ENCODE data around the gene ASXL1.
"Not testable (repeated sequence)": the region's sequence is repeated elsewhere in the genome, so short reads cannot be mapped to it uniquely, and the experiment has no call there.

Gene ASXL1

GRCh38 chr20:32357869-32358631 lies at the start of gene ASXL1:
Gene ASXL1 (plus strand): TSS chr20:32358331. CDS start chr20:32358776, 445 bp downstream.
- H3K36me3 Mint-ChIP-seq (ENCODE audit: low read depth), result peaks cover 23% of the 10 kb centered on the region
- H3K27me3 Mint-ChIP-seq, result no peaks in the 10 kb centered on the region
- peak within 1 kb of the TSS; percentile 99 for H3K27ac Mint-ChIP-seq
- H3K4me3 Mint-ChIP-seq, result peak within 1 kb of the TSS; percentile 99
- no peaks in the 10 kb centered on the region for H3K9me3 Mint-ChIP-seq
- H3K4me1 Mint-ChIP-seq (ENCODE audit: low read depth), result peaks cover 77% of the 10 kb centered on the region

- Mint-ChIP-seq H3K27ac (no peak overlapping the region), H3K4me1 (ENCODE audit: low read depth) (peaks cover 25% of the 10 kb centered on the region), H3K27me3 (no peaks in the 10 kb centered on the region), H3K9me3 (no peaks in the 10 kb centered on the region), H3K36me3 (ENCODE audit: low read depth) (peaks cover 76% of the 10 kb centered on the region), H3K4me3 (no peak overlapping the region)
Measured at GRCh38 chr20:32312718-32313424, 45.3 kb upstream of the ASXL1 start.

DNA sequence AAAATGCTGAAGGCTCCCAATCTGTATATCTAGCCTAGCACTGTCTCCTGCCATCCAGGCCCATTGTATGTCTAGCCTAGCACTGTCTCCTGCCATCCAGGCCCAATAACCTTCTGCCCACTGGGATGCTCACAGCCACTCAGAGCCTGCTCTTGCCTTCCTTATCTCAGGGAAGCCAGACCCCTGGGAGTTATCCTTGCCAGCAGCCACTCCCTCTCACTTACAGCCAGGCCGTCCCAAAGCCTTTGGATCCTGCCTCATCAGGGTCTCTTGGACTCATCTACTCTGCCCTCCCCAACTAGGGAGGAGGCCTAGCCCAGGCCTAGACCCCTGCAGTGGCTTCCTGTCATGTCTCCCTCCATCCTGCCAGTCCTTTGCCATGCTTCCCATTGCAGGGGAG lies 43.4 kb upstream of the ASXL1 start:
- Mint-ChIP-seq H3K36me3 (ENCODE audit: low read depth) (peaks cover 81% of the 10 kb centered on the region), H3K27ac (peak overlapping the region; percentile 70), H3K4me1 (ENCODE audit: low read depth) (peaks cover 30% of the 10 kb centered on the region), H3K27me3 (no peaks in the 10 kb centered on the region), H3K4me3 (no peak overlapping the region), H3K9me3 (no peaks in the 10 kb centered on the region)

GRCh38 chr20:32315399-32315798 lies 42.7 kb upstream of the ASXL1 start:
- Mint-ChIP-seq H3K4me3 (no peak overlapping the region), H3K4me1 (ENCODE audit: low read depth) (peaks cover 25% of the 10 kb centered on the region), H3K27me3 (no peaks in the 10 kb centered on the region), H3K27ac (peak overlapping the region; percentile 70), H3K9me3 (no peaks in the 10 kb centered on the region), H3K36me3 (ENCODE audit: low read depth) (peaks cover 80% of the 10 kb centered on the region)

- peaks cover 80% of the 10 kb centered on the region for H3K36me3 Mint-ChIP-seq (ENCODE audit: low read depth)
- H3K27ac Mint-ChIP-seq, result peak overlapping the region; percentile 71
Measured at GRCh38 chr20:32315891-32316290, 42.2 kb upstream of the ASXL1 start.

GRCh38 chr20:32316667-32317066 lies 41.5 kb upstream of the ASXL1 start:
- H3K4me3 Mint-ChIP-seq, result no peak overlapping the region
- peak overlapping the region; percentile 71 for H3K27ac Mint-ChIP-seq
- H3K4me1 Mint-ChIP-seq (ENCODE audit: low read depth), result peaks cover 30% of the 10 kb centered on the region
- no peaks in the 10 kb centered on the region for H3K9me3 Mint-ChIP-seq
- no peaks in the 10 kb centered on the region for H3K27me3 Mint-ChIP-seq
- peaks cover 84% of the 10 kb centered on the region for H3K36me3 Mint-ChIP-seq (ENCODE audit: low read depth)

More at GRCh38 chr20:32315891-32316290, 42.2 kb upstream of the ASXL1 start:
- H3K9me3 Mint-ChIP-seq, result no peaks in the 10 kb centered on the region
- no peaks in the 10 kb centered on the region for H3K27me3 Mint-ChIP-seq
- H3K4me3 Mint-ChIP-seq, result no peak overlapping the region
- H3K4me1 Mint-ChIP-seq (ENCODE audit: low read depth), result peaks cover 24% of the 10 kb centered on the region

DNA sequence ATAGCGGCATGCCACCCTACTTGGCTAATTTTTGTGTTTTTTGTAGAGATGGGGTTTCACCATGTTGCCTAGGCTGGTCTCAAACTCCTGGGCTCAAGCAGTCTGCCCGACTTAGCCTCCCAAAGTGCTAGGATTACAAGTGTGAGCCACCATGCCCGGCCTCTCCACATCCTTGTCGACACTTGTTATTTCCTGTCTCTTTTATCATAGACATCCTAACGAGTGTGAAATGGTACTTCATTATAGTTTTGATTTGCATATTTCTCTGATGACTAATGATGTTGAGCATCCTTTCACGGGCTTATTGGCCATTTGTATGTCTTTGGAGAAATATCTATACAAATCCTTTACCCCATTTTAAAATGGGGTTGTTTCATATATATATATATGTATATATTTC lies 39.0 kb upstream of the ASXL1 start:
- Mint-ChIP-seq H3K4me3 (no peak overlapping the region), H3K27me3 (no peaks in the 10 kb centered on the region), H3K9me3 (no peaks in the 10 kb centered on the region), H3K4me1 (ENCODE audit: low read depth) (peaks cover 22% of the 10 kb centered on the region), H3K27ac (peak overlapping the region; percentile 8), H3K36me3 (ENCODE audit: low read depth) (peaks cover 66% of the 10 kb centered on the region)

GRCh38 chr20:32320305-32320704 lies 37.8 kb upstream of the ASXL1 start:
- peaks cover 59% of the 10 kb centered on the region for H3K36me3 Mint-ChIP-seq (ENCODE audit: low read depth)
- no peak overlapping the region for H3K4me3 Mint-ChIP-seq
- H3K4me1 Mint-ChIP-seq (ENCODE audit: low read depth), result peaks cover 22% of the 10 kb centered on the region
- H3K27me3 Mint-ChIP-seq, result no peaks in the 10 kb centered on the region
- no peaks in the 10 kb centered on the region for H3K9me3 Mint-ChIP-seq
- H3K27ac Mint-ChIP-seq, result no peak overlapping the region

DNA sequence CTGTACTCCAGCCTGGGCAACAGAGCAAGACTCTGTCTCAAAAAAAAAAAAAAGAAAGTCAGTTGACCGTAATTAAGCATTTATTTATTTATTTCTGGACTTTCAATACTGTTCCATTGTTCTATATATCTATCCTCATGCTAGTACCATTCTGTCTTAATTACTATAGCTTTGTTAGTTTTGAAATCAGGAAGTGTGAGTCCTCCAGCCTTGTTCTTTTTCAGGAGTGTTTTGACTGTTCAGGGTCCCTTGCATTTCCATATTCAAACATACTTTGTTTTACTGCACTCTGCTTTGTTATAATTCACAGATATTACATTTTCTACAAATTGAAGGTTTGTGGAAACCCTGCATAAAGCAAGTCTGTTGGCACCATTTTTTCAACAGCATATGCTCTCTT lies 36.7 kb upstream of the ASXL1 start:
- H3K27ac Mint-ChIP-seq, result no peak overlapping the region
- no peak overlapping the region for H3K4me3 Mint-ChIP-seq
- no peaks in the 10 kb centered on the region for H3K27me3 Mint-ChIP-seq
- H3K4me1 Mint-ChIP-seq (ENCODE audit: low read depth), result peaks cover 20% of the 10 kb centered on the region
- no peaks in the 10 kb centered on the region for H3K9me3 Mint-ChIP-seq
- H3K36me3 Mint-ChIP-seq (ENCODE audit: low read depth), result peaks cover 54% of the 10 kb centered on the region

- not testable (repeated sequence) for H3K27ac Mint-ChIP-seq, H3K27me3 Mint-ChIP-seq, H3K4me3 Mint-ChIP-seq, H3K9me3 Mint-ChIP-seq
- peaks cover 54% of the 10 kb centered on the region for H3K36me3 Mint-ChIP-seq (ENCODE audit: low read depth)
- peaks cover 13% of the 10 kb centered on the region for H3K4me1 Mint-ChIP-seq (ENCODE audit: low read depth)
Measured at GRCh38 chr20:32322260-32322659, 35.9 kb upstream of the ASXL1 start.

DNA sequence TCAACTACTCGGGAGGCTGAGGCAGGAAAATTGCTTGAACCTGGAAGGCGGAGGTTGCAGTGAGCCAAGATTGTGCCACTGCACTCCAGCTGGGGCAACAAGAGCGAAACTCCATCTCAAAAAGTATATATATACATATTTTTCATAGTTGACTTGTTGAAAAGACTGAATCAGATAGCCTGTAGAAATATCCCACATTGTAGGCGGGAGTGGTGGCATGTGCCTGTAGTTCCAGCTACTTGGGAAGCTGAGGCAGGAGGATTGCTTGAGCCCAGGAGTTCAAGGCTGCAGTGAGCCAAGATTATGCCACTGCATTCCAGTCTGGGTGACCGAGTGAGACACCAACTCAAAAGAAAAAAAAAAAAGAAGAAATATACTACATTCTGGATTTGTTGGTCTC lies 34.4 kb upstream of the ASXL1 start:
- H3K27me3 Mint-ChIP-seq, H3K9me3 Mint-ChIP-seq, H3K4me3 Mint-ChIP-seq, H3K27ac Mint-ChIP-seq: not testable (repeated sequence)
- H3K36me3 Mint-ChIP-seq (ENCODE audit: low read depth), result peaks cover 54% of the 10 kb centered on the region
- peaks cover 12% of the 10 kb centered on the region for H3K4me1 Mint-ChIP-seq (ENCODE audit: low read depth)

DNA sequence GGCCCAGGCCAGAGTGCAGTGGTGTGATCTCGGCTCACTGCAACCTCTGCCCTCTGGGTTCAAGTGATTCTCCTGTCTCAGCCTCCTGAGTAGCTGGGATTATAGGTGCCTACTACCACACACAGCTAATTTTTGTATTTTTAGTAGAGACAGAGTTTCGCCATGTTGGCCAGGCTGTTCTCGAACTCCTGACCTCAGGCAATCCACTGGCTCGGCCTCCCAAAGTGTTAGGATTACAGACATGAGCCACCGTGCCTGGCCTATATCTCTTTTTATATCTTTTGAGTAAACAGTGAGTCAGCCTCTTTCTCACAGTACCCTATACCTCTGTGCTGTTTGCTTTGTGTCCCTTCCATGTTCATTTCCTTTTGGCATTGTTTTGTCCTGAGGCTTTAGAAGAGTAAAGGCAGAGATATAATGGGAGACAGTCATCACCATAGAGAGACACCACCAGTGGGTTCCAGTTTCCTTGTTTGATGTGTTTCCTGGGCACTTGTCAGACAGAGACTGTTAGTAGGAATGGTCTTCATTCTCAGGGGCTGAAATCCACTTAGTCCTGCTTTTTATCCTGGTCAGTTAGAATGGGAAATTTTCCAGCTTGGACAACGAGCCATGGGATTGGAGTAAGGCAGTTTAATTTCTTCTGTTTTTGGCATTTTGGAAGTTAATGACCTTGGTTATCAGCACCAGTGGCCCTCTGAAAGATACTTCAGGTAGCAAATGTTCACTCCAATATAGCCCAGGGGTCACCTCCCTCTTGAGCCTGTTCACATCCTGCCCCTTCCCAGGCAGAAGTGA lies 32.2 kb upstream of the ASXL1 start:
- peaks cover 56% of the 10 kb centered on the region for H3K36me3 Mint-ChIP-seq (ENCODE audit: low read depth)
- H3K9me3 Mint-ChIP-seq, result no peaks in the 10 kb centered on the region
- no peaks in the 10 kb centered on the region for H3K27me3 Mint-ChIP-seq
- peaks cover 12% of the 10 kb centered on the region for H3K4me1 Mint-ChIP-seq (ENCODE audit: low read depth)
- no peak overlapping the region for H3K4me3 Mint-ChIP-seq
- no peak overlapping the region for H3K27ac Mint-ChIP-seq

DNA sequence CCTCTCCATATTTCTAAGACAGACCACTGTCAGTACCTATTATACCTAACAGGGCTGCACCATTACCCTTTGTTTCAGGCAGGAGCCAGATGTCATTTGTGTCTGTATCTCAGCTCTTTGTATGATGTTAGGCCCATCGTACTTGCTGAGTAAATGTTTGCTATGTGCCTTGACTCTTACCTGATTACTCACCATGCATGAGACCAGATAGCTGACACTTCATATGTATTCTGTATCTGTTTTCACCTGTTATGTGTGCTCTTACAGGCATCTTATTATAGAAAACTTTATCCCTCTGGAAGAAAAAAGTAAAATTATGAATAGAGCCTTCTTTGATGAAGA lies 31.7 kb upstream of the ASXL1 start:
- peaks cover 56% of the 10 kb centered on the region for H3K36me3 Mint-ChIP-seq (ENCODE audit: low read depth)
- H3K27me3 Mint-ChIP-seq, result no peaks in the 10 kb centered on the region
- peaks cover 14% of the 10 kb centered on the region for H3K4me1 Mint-ChIP-seq (ENCODE audit: low read depth)
- no peak overlapping the region for H3K4me3 Mint-ChIP-seq
- no peak overlapping the region for H3K27ac Mint-ChIP-seq
- no peaks in the 10 kb centered on the region for H3K9me3 Mint-ChIP-seq

DNA sequence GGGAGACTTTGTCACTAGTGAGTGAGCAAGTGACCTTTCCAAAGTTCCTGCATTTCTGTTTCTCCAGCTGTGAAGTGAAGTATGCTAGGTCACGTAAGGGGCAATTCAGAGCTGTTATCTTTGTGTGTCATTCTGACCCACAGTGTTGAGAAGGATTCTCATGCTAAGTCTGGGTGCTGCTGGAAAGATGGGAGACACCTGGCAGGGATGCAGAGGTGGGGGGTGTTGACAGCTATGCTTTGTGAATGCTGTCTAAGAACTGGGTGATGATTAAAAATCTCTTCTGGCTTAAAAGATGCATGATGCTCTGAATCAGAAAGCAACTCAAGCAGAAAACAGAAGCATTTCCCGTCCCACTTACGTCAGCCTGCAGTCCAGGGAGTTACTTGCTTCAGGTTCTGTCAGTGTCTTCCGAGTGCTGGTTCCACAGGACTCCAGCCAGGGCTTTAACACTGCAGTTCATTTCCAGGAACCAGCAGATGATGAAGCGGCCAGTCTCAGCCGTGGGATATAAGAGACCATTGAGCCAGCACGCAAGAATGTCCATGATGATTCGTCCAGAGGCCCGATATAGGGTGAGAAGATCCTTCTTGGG lies 30.9 kb upstream of the ASXL1 start:
- peaks cover 58% of the 10 kb centered on the region for H3K36me3 Mint-ChIP-seq (ENCODE audit: low read depth)
- H3K27ac Mint-ChIP-seq, result no peak overlapping the region
- H3K4me1 Mint-ChIP-seq (ENCODE audit: low read depth), result peaks cover 19% of the 10 kb centered on the region
- H3K27me3 Mint-ChIP-seq, result no peaks in the 10 kb centered on the region
- no peaks in the 10 kb centered on the region for H3K9me3 Mint-ChIP-seq
- no peak overlapping the region for H3K4me3 Mint-ChIP-seq

All from stimulated activated naive CD8-positive, alpha-beta T cell treated with anti-CD3 and anti-CD28 coated beads, Interleukin-15, Interleukin-2, amounts not matched to agents 100 ng/mL and 50 ng/mL, for 24 hours (primary cell).